Measurements from ENCODE around the gene CHFR. TPM values are rescaled to one million over a fixed set of nuclear protein-coding genes. Genes with fewer than 3 reads are reported as not detected.
"Not testable (repeated sequence)": the region's sequence is repeated elsewhere in the genome, so short reads cannot be mapped to it uniquely, and the experiment has no call there.

The CHFR gene
- total and polyA plus RNA-seq, 5 experiments from 2014 or later = 25.1 to 96.9 (median 37.4) TPM

- no peaks in the 10 kb centered on the region for H3K9me3 Mint-ChIP-seq
- H3K4me3 Mint-ChIP-seq = peak overlapping the region in 7 of 10 donors; percentile 13 to 87 (median 44)
- H3K36me3 Mint-ChIP-seq = peaks cover 0 to 54% (median 3%) of the 10 kb centered on the region in 3 donors
- no peak for DNase-seq
- H3K27ac Mint-ChIP-seq = peak overlapping the region in 4 of 10 donors; percentile 13 to 61 (median 42)
- POLR2A ChIA-PET = no interaction called here
- H3K27me3 Mint-ChIP-seq = peaks cover 0 to 3% (median 0%) of the 10 kb centered on the region in 5 donors
- peaks cover 16 to 63% (median 51%) of the 10 kb centered on the region in 4 donors for H3K4me1 Mint-ChIP-seq
- no peak for ATAC-seq
Observed at GRCh38 chr12:132825861-132826260, 61.5 kb downstream of the CHFR start.

DNA sequence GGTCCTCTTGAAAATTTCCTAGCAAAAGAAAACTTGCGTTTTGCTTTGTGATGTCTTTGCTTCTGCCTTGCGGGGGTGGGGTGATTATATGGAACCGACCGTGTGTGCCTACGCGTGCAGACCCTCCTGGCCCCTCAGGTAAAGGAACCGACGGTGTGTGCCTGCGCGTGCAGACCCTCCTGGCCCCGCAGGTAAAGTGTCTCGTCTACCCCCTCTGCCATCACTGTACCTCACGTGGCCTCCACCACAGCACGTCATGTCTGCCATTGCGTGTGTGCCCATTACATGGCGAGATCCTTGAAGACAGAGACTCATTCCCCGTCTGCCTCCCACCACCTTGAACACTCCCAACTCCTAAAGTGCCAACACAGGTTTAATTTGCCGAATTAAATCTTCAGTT lies 62.3 kb downstream of the CHFR start:
- POLR2A ChIA-PET = no interaction called here
- Mint-ChIP-seq H3K27ac (peak overlapping the region in 3 of 10 donors; percentile 36 to 52 (median 44)), H3K36me3 (peaks cover 0 to 61% (median 6%) of the 10 kb centered on the region in 3 donors), H3K27me3 (peaks cover 0 to 3% (median 0%) of the 10 kb centered on the region in 5 donors), H3K4me3 (peak overlapping the region in 3 of 10 donors; percentile 13 to 23 (median 20)), H3K9me3 (no peaks in the 10 kb centered on the region), H3K4me1 (peaks cover 16 to 59% (median 52%) of the 10 kb centered on the region in 4 donors)
- ATAC-seq (no peak), DNase-seq (no peak)

DNA sequence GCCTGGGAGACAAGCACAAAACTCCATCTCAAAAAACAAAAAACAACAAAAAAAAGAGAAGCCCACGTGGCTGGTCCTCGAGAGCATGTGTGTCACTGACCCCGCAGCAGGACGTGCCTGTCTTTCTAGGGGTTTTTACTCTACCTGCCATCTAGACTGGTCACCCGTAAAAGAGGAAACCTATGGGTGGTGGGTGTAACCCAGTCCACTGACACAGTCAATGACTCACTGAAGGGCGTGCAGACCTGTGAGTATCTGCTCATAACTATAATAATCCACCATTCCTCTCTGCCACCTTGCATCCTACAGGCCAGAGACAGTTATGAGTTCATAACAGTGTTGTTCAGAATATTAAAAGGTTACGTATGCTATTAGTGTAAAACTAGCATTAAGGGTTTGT lies 63.4 kb downstream of the CHFR start:
- no peaks in the 10 kb centered on the region for H3K9me3 Mint-ChIP-seq
- no peak for DNase-seq
- H3K4me3 Mint-ChIP-seq = no peak overlapping the region
- no peak for ATAC-seq
- H3K4me1 Mint-ChIP-seq = peaks cover 16 to 58% (median 48%) of the 10 kb centered on the region in 4 donors
- H3K27ac Mint-ChIP-seq = peak overlapping the region in 1 of 10 donors; percentile 15
- POLR2A ChIA-PET = no interaction called here
- peaks cover 0 to 3% (median 0%) of the 10 kb centered on the region in 5 donors for H3K27me3 Mint-ChIP-seq
- H3K36me3 Mint-ChIP-seq = peaks cover 0 to 71% (median 7%) of the 10 kb centered on the region in 3 donors

DNA sequence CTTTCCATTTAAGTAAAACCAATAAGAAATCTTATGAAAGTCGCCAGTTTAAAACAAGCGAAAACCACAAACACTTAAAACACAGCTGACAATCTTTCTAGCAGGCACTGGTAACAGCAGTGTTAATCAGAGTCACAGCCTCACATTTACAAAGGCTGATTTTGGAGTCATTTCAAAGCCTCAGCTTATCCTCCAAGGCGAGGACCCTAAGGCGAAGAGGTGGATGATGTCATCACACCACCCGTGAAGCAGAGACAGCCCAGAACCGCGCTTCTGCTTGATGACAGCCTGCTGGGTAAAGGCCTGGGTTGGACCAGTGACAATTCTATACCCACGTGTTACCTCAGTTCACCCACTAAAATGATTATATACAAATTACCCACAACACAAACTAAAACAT lies 68.8 kb downstream of the CHFR start:
- Mint-ChIP-seq H3K4me3 (peak overlapping the region in 1 of 10 donors; percentile 4), H3K9me3 (no peaks in the 10 kb centered on the region), H3K27me3 (no peaks in the 10 kb centered on the region), H3K27ac (peak overlapping the region in 4 of 10 donors; percentile 37 to 95 (median 76)), H3K4me1 (peaks cover 2 to 21% (median 13%) of the 10 kb centered on the region in 4 donors), H3K36me3 (peaks cover 0 to 73% (median 10%) of the 10 kb centered on the region in 3 donors)
- POLR2A ChIA-PET = interaction anchor here (1.0 kb wide), 1 partner anchor 42 kb away, joined by 3 read pairs; no protein-coding TSS in a partner anchor
- ATAC-seq (no peak), DNase-seq (no peak)

GRCh38 chr12:132814232-132814631 lies 73.2 kb downstream of the CHFR start:
- Mint-ChIP-seq H3K27ac (no peak overlapping the region), H3K27me3 (no peaks in the 10 kb centered on the region), H3K36me3 (peaks cover 0 to 70% (median 21%) of the 10 kb centered on the region in 3 donors), H3K9me3 (no peaks in the 10 kb centered on the region), H3K4me1 (peaks cover 9 to 19% (median 15%) of the 10 kb centered on the region in 4 donors), H3K4me3 (no peak overlapping the region)
- ATAC-seq (no peak), DNase-seq (no peak)
- POLR2A ChIA-PET = interaction anchor here (1.0 to 1.3 kb wide), 2 partner anchors 20 to 91 kb away, joined by 3 read pairs; no protein-coding TSS in a partner anchor

DNA sequence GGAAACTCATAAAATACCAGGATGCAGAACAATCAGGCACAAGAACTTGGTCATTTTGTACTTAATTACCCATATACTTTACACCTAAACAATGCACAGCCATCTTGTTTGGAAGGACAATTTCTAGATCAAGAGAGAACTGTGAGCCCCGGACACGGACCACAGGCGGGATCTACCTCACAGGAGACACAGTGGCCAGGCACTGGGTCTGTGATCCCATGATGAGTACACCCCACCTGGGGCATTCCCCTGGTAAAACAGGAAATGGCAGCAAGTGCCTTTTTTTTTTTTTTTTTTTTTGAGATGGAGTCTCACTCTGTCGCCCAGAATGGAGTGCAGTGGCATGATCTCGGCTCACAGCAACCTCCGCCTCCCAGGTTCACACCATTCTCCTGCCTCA lies 74.0 kb downstream of the CHFR start:
- Mint-ChIP-seq H3K4me3 (no peak overlapping the region), H3K4me1 (peaks cover 12 to 20% (median 14%) of the 10 kb centered on the region in 4 donors), H3K27me3 (no peaks in the 10 kb centered on the region), H3K36me3 (peaks cover 0 to 68% (median 25%) of the 10 kb centered on the region in 3 donors), H3K9me3 (no peaks in the 10 kb centered on the region), H3K27ac (peak overlapping the region in 1 of 10 donors; percentile 56)
- ATAC-seq (no peak), DNase-seq (no peak)
- POLR2A ChIA-PET = no interaction called here

DNA sequence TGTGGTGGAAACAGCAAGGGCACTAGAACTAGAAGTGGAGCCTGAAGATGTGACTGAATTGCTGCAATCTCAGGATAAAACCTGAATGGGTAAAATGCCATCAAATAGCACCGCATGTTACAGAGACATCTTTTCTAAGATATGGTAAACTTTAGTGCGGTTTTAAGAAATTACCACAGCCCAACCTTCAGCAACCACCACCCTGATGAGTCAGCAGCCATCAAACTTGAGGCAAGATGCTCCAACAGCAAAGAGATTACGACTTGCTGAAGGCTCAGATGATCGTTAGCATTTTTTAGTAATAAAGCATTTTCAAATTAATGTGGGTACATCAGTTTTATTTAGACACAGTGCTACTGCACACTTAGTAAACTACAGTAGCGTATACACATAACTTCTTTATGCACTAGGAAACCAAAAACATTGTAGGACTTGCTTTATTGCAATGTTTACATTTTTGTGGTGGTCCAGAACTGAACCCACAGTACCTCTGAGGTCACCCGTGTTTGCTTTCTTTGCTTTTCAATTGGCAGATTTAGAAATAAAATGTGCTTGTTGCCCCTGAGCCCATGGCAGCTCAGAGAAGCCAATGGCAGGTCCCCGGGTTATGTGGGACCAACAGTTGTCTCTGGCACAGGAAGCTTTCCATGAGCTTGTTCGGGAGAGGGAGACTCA lies 74.6 kb downstream of the CHFR start:
- POLR2A ChIA-PET = interaction anchor here (0.6 to 1.2 kb wide), 2 partner anchors 16 to 91 kb away, joined by 4 to 5 read pairs; partner anchors contain the start of gene GOLGA3
- H3K27ac Mint-ChIP-seq = peak overlapping the region in 3 of 10 donors; percentile 10 to 56 (median 21)

GRCh38 chr12:132809391-132809790 lies 78.0 kb downstream of the CHFR start:
- H3K4me3 Mint-ChIP-seq, H3K9me3 Mint-ChIP-seq, H3K27ac Mint-ChIP-seq, ATAC-seq, H3K27me3 Mint-ChIP-seq: not testable (repeated sequence)
- POLR2A ChIA-PET = interaction anchor here (0.6 kb wide), 1 partner anchor 35 kb away, joined by 3 read pairs; no protein-coding TSS in a partner anchor
- peaks cover 22 to 43% (median 26%) of the 10 kb centered on the region in 4 donors for H3K4me1 Mint-ChIP-seq
- peaks cover 3 to 74% (median 29%) of the 10 kb centered on the region in 3 donors for H3K36me3 Mint-ChIP-seq
- peak in 2 of 10 donors; percentile 25 to 31 for DNase-seq

More for the DNA sequence above, 74.6 kb downstream of the CHFR start:
- Mint-ChIP-seq H3K9me3 (no peaks in the 10 kb centered on the region), H3K27me3 (no peaks in the 10 kb centered on the region), H3K36me3 (peaks cover 0 to 69% (median 28%) of the 10 kb centered on the region in 3 donors), H3K4me3 (no peak overlapping the region), H3K4me1 (peaks cover 6 to 21% (median 11%) of the 10 kb centered on the region in 4 donors)
- ATAC-seq (peak in 1 of 2 donors; percentile 65), DNase-seq (no peak)

DNA sequence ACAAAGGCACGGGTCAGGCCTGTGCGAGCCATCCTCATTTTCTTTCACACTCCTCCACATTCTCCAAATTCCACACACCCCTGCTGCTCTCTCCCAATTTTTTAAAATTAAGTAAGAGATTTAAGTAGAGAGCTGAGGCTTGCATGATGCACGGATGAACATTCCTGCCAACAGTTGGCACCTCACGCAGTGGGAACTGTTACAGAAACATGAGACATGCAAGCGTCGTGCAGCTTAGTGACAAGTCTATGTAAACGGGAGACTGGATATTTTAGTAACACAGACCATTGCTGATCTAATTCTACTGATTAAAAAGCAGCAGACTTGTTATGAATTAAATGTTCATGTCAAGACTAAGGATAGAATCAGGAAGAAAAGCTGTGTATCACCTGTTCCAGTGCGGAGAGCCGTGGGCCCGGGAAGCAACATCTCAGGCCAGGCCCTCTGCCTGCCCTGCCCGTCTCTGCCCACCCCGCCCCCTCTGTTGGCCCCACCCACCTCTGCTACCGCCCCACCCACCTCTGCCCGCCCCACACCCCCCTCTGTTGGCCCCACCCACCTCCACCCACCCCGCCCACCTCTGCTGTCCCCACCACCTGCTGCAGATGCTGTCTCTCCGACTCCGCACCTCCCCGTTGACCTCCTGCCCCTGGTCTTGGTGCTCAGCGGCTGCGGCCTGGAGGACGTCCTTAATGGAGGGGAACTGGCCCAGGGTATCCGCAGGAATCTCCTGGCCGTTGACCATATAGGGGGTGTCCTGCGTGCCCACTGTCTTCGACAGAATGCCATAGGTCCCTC lies 79.9 kb downstream of the CHFR start:
- POLR2A ChIA-PET = interaction anchor here (1.1 to 1.7 kb wide), 2 partner anchors 22 to 39 kb away, joined by 3 to 5 read pairs; partner anchors contain the start of gene GOLGA3
- H3K9me3 Mint-ChIP-seq = no peaks in the 10 kb centered on the region
- H3K36me3 Mint-ChIP-seq = peaks cover 3 to 76% (median 36%) of the 10 kb centered on the region in 3 donors
- ATAC-seq (no peak), DNase-seq (no peak)
- peaks cover 20 to 43% (median 24%) of the 10 kb centered on the region in 4 donors for H3K4me1 Mint-ChIP-seq
- peak overlapping the region in 4 of 10 donors; percentile 6 to 67 (median 46) for H3K4me3 Mint-ChIP-seq
- H3K27me3 Mint-ChIP-seq = no peaks in the 10 kb centered on the region
- peak overlapping the region in 4 of 10 donors; percentile 22 to 65 (median 36) for H3K27ac Mint-ChIP-seq

- no peaks in the 10 kb centered on the region for H3K27me3 Mint-ChIP-seq
- DNase-seq = peak in 5 of 10 donors; percentile 5 to 31 (median 26)
- no peaks in the 10 kb centered on the region for H3K9me3 Mint-ChIP-seq
- ATAC-seq = peak; percentile 70 to 73
- POLR2A ChIA-PET = interaction anchor here (1.1 to 1.7 kb wide), 2 partner anchors 22 to 38 kb away, joined by 3 to 5 read pairs; partner anchors contain the start of gene GOLGA3
- peaks cover 3 to 74% (median 32%) of the 10 kb centered on the region in 3 donors for H3K36me3 Mint-ChIP-seq
- H3K4me1 Mint-ChIP-seq = peaks cover 15 to 39% (median 20%) of the 10 kb centered on the region in 4 donors
- H3K27ac Mint-ChIP-seq = peak overlapping the region in 8 of 10 donors; percentile 11 to 82 (median 52)
- H3K4me3 Mint-ChIP-seq = peak overlapping the region in 6 of 10 donors; percentile 31 to 71 (median 57)
Observed at GRCh38 chr12:132806857-132807256, 80.5 kb downstream of the CHFR start.

DNA sequence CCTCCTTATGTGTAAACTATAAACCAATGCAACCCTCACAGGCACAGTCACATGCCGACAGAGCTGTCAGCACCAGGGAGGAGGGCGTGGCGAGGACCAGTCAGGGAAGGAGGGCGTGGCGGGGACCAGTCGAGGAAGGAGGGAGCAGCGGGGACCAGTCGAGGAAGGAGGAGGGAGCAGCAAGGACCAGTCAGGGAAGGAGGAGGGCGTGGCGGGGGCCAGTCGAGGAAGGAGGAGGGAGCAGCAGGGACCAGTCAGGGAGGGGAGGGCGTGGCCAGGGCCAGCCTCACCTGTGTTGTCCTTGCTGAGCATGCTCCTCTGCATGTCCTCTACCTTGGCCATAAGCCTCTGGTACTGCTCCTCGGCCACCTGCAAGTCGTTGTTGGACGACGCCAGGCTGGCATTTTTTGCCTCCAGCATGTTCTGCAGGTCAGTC lies 83.0 kb downstream of the CHFR start:
- peaks cover 3 to 85% (median 29%) of the 10 kb centered on the region in 3 donors for H3K36me3 Mint-ChIP-seq
- POLR2A ChIA-PET = no interaction called here
- DNase-seq = no peak

DNA sequence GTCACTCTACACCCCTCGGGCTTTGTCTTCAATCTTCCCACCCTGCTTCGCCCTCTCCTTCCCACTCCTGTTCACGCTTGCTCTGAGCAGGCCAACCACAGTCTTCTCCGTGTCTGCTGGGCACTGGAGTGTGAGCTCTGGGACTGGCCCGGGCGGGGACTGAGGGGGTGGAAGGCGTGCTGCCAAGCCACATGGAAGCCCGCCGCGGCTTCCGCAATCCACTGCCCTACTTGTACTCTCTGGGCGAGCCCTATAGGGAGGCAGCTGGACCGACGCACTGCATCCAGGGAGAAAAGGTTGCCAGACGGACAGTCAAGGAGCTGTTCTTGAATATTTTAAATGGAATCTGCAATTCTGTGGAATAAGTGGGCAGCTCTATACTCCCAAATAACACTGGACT lies 83.5 kb downstream of the CHFR start:
- H3K36me3 Mint-ChIP-seq = peaks cover 3 to 86% (median 29%) of the 10 kb centered on the region in 3 donors
- H3K9me3 Mint-ChIP-seq = no peaks in the 10 kb centered on the region
- peaks cover 15 to 35% (median 18%) of the 10 kb centered on the region in 4 donors for H3K4me1 Mint-ChIP-seq

More for the DNA sequence above, 83.0 kb downstream of the CHFR start:
- Mint-ChIP-seq H3K9me3 (no peaks in the 10 kb centered on the region), H3K4me1 (peaks cover 15 to 37% (median 19%) of the 10 kb centered on the region in 4 donors), H3K27ac (no peak overlapping the region), H3K27me3 (no peaks in the 10 kb centered on the region), H3K4me3 (no peak overlapping the region)
- no peak for ATAC-seq

More for the DNA sequence above, 83.5 kb downstream of the CHFR start:
- POLR2A ChIA-PET = no interaction called here
- H3K27me3 Mint-ChIP-seq = no peaks in the 10 kb centered on the region
- H3K27ac Mint-ChIP-seq = no peak overlapping the region
- H3K4me3 Mint-ChIP-seq = no peak overlapping the region
- DNase-seq (no peak), ATAC-seq (no peak)

Measured in naive thymus-derived CD8-positive, alpha-beta T cell (primary cell).